GM12891 (cell line): ENCODE measurements around the gene TRABD2B.

Experiments
- POLR2A ChIP-seq: IDR thresholded peaks from 2 replicates; pipeline ENCODE4 v1.6.1; 2011; ENCODE audit warnings: low read depth, low read length, control low read depth
- TAF1 ChIP-seq: IDR thresholded peaks from 2 replicates; pipeline ENCODE4 v1.6.1; 2011; ENCODE audit warnings: low read depth, low read length, control low read depth

- TF ChIP-seq TAF1 (no peak), POLR2A (no peak)
These were observed 121.2 kb downstream of the TRABD2B start for GRCh38 chr1:47875831-47876586.
